ENCODE results near the gene SNAPC4.

SNAPC4 gene

DNA sequence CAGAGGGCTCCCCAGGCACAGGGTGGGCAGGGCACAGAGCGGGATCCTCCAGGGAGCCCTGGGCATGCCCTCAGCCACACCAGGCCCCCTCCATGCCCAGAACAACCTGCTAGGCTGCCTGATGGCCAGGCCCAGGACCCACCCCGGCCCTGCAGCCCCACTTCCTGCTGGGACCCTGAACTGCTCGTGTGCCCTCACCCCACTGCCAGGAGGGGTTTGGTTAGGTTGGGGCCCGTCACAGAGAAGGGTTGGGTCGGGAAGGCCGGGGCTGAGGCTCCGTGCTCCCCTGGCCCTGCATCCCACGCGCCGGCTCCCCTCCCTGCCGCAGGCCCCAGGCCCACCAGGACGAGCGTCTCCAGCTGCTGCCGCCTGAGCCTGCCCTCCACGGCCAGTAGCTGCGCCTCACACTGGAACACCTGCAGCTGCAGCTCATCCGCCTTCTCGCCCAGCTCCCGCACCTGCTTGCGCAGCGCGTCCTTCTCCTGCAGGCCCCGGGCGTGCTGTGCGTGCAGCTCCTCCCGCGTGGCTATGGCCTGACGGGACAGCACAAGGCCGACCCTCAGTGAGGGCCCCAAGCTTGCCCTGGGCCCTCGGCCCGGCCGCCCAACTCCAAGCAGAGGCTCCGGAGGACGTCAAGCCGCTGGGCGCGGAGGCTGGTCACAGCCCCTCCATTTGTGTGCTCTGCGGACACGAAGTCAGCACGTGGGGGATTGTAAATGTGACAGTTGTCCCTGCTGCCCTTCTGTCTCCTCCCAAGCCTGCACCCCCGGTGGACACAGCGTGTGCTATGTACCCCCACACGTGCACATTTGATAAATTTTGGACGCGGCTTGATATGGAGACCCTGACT is 32.4 kb downstream of the SNAPC4 start:
- DNase-seq = no peak

DNA sequence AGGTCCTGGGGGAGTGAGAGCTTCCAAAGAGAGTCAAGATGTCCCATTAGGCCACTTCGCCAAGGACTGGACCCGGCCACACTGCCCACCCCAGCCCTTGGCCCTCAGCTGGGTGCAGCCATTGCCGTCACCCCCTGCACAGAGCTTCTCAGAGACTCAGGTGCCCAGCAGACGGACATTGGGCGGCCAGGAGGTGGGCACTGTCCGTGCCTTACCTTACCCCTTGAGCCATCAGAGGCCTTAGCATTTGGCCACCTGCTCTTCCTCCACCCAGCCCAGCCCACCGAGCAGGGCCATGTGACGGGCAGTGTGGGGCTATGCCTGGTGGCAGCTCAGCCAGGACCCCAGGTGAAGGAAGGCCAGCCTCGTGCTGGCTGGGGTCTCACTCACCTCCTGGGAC is 33.1 kb downstream of the SNAPC4 start:
- DNase-seq = no peak

DNA sequence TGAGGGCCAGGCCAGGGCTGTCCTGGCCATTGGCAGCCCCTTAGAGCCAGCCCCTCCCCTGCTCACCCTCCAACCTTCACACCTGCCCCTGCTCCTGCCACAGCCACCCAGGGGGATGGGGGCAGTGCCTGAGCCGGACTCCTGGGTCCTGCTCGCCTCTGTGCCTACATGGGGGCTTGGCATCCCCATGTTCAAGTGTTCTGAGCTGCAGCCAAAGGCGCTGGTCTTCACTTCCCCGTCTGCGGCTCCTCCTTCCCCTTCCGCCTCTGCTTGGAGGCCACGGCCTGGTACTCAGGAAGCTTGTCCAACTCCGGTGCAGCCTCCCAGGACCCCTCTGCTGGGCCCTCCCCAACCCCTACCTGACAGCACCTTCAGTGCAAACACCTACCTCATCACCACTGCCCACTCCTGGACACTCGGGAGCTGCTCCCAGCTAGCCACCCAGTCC is 34.2 kb downstream of the SNAPC4 start:
- no peak for DNase-seq

DNA sequence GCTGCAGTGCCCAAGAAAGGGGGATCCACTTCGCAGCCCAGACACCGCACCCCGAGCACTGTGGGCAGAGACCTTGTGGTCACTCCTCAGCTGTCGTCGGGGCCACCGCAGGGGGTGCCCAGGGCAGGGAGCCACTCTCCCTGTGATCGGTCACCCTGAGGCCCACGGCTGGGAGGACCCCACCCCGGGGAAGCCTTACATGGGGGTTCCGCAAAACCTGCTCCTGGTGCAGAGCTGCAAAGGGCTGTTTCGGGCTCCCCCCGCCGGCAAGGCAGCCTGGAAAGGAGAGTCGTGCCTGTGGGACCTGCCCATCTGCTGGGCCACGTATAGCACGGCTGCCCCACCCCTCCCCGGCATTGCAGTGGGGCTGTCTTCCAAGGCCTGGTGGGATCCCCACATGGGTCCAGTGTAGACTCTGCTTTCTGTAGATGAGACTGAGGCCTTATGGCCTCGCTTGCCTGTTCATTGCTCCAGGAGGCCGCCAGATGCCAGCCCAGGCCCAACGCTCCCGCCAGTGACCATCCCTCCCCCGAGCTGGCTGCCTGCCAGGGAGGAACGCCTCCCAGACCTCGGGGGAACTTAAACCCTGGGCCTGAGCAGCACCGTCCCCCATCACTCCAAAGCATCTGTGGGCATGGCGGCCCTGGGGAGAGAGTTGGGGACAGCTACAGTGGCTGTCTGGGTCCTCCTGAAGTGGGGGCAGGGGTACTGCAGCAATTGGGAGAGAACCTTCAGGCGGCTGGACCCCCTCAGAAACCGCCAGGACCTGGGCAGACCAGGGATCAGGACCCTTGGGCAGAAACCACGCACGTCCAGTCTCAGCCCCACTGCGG is 34.8 kb downstream of the SNAPC4 start:
- no peak for DNase-seq

DNA sequence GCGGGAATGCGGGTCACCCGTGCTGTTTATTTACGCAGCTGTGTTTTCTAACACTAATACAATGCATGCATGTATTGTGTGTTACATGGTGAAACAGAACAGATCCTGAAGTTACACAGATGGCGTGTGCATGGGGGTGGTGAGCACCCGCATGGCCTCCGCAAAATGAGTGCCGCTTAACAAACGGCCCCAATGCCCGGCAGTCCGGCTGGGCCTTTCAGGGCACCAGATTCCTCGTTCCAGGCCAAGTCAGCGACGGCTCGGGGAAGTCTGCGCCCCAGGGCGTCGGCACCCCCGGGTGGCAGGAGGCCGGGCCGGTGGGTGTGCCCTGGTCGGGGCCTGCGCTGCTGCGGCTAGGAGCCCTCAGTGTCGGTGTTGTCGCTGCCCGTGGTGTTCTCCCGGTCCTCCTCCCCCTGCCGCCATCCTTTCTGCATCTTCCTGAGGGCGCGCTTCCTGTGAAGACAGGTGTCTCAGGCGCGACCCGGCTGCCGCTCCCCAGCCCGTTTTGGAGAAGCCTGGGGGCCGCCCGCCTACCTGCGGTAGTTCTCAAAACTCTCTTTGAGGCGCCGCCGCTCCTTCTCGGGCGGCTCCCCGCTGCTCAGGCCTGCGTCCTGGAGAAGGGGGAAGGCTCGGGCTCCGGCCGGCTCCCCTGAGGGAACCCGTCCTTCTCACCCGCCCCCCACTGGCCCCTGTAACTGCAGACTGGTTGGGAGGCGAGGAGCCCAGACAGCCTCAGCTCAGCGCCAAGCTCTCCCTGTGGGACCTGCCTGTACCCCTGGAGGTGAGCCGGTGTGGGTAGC is 35.8 kb downstream of the SNAPC4 start:
- DNase-seq = no peak

DNA sequence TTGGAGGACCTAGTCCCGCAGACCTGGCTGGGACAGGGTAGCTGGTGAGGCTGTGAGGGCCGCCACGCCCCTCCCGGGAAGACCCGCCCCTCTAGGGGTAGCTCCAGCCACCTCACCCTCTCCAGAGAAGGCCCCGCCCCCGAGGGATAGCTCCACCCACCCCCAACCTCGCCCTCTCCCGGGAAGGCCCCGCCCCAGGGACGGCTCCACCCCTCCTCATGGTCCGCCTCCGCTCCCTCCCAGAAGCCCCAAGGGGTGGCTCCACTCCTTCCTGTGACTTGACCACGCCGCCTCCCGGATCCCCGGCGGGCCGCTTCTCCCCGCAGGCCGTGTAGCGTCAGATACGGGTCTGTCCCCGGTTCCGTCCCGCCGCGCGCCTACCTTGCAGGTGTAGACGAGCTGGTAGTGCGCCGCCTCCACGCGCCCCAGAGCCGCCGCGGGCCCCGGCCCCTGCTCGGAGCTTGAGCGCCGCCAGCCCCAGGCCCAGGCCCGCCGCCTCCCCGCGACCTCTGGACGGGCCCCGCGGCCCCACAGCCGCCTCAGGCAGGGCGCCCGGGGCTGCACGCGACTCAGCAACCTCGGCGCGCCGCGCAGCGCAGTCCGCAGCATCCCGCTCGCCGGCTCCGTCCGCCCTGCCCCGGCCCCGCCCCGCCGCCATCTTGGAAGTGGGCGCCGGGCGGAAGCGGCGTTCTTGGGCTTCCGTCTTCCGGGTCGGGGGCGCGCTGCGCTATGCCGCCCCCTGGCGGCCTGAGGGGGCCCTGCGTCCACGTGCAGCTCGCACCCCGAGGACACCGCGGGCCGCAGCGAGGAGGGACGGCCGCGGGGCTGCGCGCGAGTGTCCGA is 36.6 kb downstream of the SNAPC4 start, which contains the start of gene DNLZ:
Gene DNLZ, minus strand, starts transcription at position 639 of the 843 bp plus-strand sequence. Its CDS starts 30 bp downstream, at position 609.
- DNase-seq = peak; percentile 75

DNA sequence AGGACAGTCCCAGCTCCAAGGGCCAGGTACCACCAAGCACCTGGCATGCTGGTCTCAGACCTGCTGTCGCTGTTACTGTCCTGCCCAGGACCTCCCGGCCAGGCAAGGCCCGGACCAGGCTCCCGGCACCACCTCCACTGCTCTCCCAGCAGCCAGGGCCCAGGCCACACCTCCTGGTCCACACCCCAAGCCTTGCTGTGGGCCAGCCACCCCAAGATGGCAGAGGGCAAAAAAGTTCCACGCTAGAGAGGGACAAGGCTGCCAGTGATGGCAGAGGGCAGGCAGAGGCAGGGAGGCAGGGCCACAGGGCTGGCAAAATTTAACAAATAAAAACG is 37.6 kb downstream of the SNAPC4 start:
- no peak for DNase-seq

DNA sequence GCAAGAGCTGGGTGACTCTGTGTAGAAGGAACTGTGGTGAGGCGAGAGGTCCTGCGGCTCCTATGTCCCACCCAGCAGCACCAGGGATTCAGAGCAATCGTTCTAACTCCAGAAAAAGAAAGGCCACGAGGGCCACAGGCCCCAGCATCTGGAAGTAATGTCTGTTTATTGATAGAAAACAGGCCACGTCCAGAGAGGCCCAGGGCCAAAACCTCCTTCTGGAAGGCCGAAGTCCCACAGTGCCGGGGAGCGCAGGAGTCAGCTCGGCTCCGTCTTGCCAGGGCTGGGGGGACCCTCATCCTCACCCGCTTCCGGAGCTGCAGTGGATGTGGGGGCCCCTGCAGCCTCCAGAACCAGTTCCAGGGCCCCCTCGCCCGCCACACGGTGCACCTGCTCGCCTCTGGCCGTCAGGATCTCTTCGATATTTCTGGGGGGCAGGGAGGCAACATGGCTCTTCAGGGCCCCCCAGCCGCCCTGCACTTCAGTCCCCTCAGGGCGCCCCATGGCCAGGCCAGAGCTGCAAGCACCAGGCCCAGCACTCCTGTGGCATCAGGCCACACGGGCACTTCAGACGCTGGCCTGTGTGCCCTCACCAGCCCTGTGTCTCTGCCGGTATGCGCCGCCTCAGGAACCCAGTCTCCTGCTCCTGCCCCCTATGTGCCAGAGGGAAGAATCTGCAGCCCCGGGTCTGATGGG is 38.1 kb downstream of the SNAPC4 start:
- no peak for DNase-seq

DNA sequence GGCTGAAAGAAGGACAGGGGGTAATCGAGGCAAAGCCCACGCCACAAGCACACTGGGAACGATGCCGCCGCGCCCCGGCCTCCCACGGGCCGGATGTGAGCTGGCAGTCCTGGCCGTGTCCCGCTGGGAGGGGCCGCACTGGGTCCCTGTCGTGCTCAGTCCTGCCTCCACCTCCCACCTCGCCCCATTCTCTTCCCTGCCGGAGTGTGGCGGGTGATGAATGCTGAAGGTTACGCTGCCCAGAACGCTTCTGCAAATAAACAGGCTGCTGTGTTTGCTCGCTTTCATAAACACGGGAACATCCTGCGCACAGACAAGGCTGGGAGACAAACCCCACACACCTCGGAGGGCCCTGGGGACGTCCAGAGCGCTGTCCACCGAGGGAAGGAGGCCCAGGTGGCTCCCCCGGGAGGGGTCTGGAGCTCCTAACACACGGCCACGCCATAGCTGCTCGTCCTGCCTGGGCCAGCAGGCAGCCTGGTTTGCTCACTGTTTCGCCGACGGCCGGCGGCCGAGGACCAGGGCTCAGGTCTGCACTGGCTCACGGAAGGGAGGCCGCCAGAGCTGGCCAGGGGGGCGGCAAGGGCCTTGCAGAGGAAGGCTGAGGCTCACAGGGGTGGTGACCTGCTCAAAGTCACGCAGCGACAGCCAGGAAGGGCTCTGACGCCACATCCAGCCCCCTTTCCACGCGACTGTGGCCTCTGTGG is 38.8 kb downstream of the SNAPC4 start:
- no peak for DNase-seq

DNA sequence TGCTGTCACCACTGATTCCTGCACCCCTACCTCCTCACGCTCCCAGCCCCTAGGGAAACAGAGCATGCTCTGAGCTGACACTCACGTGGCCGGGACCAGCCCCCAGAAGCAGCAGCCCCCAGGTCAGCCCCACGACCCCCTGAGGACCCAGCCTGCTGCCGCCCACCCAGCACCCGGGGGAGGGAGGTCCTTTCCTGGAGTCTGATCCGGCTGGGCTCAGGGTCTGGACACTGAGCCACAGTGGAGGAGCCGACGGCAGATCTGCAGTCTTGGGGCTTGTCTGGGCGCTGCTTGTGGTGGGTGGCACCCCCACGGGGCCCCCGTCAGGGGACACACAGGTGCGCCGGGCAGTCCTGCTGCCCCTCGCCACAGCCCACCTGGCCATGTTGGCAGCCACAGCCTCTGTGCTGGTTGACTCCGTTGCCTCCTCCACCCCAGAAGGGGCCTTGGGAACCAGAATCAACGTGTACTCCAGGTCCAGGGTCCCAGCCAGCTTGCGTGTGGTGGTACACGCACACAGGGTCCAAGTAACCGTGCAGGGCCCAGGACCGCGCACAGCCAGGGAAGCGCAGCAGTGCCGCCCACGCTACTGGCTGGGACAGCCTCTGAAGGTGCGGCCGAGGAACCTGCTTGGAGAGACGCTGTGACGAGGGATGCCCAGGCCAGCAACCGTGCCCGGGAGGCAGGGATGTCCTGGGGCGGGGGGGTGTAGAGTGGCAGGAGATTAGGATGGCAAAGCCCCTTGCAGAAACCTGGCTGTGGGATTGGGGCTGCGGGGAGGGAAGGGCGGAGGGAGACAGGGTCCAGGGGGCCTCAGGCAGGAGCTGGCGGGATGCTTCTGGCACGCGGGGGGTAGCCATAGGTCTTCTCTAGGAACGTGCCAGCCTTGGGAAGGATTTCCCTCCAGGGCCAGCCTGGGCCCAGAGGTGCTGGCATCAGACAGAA is 39.9 kb downstream of the SNAPC4 start:
- DNase-seq = no peak

DNA sequence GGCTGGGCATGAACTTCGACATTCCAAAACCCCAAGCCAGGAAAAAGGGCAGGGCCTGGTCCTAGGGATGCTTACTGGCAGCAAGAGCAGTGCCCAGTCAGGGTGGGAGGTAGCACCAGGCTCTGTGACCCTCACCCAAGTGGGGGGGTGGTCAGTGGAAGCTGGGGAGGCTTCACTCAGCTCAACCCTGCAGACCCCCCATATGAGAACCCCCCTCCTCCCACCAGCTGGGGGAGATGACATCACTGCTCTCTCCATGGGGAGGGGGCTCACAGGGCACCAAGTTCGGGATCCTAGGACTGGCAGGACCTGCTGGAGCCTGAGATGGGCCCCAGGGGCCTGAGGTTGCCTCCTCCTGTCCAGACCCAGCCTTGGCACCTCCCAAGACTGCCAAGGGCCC is 41.1 kb downstream of the SNAPC4 start:
- DNase-seq = no peak

DNA sequence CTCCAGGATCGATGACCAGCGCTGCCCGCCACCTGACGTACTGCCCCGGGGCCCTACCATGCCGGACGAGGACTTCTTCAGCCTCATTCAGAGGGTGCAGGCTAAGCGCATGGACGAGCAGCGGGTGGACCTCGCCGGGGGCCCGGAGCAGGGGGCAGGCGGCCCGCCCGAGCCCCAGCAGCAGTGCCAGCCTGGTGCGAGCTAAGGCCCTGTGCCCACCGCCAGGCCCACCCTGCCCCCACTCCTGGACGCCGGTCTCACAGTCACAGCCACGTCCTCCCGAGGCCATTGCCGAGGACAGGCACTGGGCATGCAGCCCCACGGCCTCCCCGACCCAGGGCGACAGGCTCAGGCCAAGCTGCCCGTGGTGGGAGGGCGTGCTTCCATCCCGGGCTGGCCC is 42.0 kb downstream of the SNAPC4 start:
- DNase-seq = no peak

DNA sequence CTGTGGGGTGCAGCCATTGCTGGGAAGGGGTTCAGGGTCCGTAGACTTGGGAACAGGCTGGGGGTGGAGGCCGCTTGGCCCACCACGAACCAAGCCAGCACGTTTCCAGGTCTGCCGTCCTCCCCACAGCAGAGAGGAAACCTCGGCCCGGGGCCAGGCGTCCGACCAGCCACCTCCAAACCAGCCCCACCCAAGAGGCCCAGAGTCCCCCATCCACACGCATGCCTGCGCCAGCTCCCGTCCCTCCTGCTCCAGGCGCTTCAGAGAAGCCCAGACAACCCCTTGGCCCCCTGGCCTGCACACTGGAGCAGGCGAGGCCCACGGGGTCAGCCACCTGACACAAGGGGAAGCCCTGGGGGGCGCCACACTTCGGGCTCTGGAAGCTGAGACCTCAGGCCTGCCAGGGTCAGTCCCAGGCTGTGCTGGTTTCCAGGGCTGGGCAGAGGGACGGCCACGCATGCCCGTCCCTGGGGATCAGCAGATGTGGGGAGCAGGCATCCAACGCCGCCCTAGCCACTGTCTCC is 42.7 kb downstream of the SNAPC4 start:
- no peak for DNase-seq

DNA sequence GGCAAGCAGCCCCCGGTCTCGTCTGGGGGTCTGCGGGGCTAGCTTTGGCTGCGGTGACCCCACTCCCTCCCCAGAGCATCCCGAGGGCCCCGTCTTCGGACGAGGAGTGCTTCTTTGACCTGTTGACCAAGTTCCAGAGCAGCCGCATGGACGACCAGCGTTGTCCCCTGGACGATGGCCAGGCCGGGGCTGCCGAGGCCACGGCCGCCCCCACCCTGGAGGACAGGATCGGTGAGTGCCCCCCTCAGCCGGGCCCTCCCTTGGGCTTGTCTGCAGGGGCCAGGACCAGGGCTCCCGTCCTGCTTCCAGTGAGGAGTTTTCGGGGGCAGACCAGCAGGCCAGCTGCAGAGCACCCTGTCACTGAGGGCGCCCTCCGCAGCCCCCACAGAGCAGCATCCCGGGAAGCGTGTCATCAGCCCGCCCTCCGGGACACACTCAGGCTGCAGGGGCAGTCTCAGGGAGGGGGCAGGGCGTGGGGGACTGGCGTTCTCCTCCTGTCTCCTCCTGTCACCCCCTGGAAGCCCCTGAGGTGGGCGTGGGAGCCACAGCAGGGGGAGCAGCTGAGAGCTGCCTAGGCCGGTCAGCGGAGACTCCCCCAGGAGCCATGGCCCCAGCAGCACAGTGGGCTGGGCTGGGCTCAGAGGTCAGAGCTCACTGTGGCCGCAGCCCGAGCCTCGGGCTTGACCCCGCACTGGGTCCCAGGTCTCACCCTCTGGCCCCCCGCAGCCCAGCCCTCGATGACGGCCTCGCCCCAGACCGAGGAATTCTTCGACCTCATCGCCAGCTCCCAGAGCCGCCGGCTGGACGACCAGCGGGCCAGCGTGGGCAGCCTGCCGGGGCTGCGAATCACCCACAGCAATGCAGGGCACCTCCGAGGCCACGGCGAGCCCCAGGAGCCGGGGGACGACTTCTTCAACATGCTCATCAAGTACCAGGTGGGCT is 44.1 kb downstream of the SNAPC4 start:
- DNase-seq = no peak

DNA sequence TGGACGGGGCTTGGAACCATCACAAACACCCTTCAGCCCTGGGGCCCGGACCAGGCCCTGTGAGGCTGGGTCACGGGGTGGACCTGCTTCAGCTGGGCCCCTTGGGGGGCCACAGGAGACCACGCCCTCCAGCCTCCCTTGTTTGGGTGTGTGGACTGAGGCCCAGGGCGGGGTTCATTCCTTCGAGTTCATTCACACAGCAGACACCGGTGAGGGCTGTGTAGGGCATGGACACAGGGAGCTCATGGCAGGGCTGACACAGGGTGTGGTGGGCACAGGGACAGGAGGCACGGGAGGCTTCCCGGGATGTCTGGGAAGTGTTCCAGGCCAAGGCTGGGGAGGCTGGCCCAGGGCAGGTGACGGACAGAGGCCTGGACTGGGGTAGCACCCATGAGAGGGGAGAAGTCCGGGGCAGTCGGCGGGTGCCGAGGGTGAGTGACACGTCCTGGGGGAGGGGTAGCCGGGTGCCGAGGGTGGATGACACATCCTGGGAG is 45.3 kb downstream of the SNAPC4 start:
- DNase-seq = no peak

DNA sequence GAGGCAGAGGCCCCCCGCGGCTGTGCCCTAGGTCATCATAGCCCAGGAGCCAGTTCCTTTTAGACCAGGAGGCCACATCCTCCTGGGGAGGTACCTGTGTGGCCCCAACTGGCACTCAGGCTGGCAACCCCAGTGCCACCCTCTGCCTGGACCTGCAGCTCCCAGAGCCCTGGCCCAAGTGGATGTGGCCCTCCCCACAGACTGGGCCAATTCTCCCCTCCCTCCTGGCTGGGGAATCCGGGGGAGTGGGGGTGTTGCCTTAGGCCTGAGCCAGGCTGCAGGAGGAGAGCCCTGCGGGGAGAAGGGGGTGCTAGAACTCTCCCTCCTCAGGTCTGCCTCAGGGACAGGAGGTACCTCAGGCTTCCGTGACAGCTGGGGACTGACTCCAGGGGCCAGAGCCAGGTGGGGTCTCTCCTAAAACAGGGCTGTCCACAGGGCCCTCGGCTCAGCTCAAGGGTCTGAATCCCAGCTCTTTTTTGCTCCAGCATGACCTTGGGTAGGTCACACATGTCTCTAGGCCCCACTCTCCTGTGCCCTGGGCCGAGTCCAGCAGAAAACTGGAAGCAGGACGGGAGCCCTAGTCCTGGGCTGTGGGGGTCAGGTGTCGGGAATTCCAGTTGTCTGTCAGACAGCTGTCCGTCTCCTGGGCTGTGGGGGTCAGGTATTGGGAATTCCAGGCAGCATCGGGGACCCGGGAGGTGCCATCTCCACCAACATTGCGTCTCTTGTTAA is 46.0 kb downstream of the SNAPC4 start:
- no peak for DNase-seq

DNA sequence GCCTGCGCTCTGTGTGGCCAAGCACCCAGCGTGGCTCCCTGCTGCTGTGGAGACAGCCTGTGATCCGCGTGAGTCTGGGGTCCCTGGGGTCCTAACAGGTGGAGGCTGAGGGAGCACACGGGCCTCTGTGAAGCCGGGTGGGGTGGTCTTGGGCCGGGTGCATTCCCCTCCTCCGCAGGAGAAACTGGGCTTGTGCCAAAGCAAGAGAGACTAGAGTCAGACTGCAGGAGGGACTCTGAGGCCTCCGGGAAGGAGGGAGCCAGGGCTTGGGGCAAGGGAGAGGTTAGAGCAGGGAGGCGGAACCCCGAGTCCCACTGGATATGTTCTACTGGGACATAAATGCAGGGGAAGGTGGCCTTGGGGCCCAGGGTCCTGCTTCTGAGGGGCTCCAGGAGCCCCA is 46.9 kb downstream of the SNAPC4 start:
- no peak for DNase-seq

Measured in GF-D8 (cell line).